GM19351 (cell line): ENCODE measurements around the gene NPIPA3.
A peak's percentile ranks its signal among the peaks of the same experiment; 100 is the strongest.
"Not testable (repeated sequence)": the region's sequence is repeated elsewhere in the genome, so short reads cannot be mapped to it uniquely, and the experiment has no call there.

ENCODE experiments used
- ATAC-seq: cut with Tn5 transposase; IDR thresholded peaks from one replicate; pipeline ENCODE4 v1.9.1; 2021; ENCODE audit warnings: mild to moderate bottlenecking, moderate library complexity; ENCODE audit not compliant: unreplicated experiment

The NPIPA3 gene

DNA sequence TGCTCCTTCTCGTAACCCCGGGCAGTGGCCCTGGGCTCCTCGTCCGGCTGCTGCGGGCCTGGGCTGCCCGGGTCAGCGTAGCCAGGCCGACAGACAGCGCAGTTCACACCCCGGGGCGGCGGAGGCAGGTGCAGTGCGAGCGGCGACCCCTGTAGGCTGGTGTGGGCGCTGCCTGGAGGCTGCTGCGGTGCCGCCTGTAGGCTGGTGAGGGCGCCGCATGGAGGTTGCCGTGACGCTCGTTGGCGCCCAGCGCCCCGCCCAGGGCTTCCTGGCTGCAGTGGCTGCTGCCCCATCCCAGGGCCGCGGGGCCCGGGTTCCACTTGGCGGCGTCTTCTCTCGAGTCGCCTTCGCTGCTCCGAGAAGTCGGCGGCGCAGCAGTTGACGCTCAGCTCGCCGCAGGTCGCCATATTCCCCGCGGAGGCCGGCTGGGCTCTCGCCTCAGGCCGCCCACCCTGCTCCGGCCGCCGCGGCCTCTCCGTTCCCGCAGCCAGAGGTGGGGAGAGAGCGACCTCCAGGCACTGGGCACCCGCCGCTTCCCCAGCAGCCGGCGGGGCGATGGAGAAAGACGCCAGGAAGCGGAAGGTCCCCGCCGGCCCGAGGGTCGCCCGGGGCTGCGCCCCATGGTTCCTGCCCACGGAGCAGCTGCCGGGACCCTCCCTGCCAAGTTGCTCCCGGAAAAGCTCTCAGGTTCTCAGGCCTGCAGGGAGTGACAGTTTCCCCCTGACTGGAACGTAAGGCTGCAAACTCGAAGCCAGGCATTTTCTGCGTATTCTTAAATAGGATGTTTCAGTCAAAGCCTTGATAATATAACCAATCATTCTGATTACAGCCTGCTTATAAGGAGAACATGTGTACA lies 39.3 kb downstream of the NPIPA3 start, which contains the start of gene NPIPA2:
Gene NPIPA2, plus strand, starts transcription at position 261 of the 856 bp plus-strand sequence. CDS start 5,533 bp downstream, outside the sequence.
- ATAC-seq, result peak; percentile 95

DNA sequence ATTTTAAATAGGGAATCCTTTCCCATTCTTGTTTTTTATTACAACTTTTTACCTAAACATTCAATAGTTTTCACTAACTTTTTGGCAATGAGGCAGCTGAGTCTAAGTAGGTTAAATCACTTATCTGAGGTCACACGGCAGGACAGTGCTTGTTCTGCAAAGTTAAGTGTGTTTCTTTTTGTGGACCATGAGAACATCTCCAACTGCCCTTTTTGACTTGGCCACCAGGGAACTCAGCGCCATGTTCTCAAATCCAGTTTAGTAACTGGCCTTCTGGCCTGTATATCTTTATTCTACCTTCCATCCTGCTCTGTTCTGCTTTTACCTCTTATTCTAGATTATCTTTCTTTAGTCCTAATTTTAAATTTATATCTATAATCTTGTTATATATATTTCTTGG lies 70.4 kb downstream of the NPIPA3 start:
- not testable (repeated sequence) for ATAC-seq

DNA sequence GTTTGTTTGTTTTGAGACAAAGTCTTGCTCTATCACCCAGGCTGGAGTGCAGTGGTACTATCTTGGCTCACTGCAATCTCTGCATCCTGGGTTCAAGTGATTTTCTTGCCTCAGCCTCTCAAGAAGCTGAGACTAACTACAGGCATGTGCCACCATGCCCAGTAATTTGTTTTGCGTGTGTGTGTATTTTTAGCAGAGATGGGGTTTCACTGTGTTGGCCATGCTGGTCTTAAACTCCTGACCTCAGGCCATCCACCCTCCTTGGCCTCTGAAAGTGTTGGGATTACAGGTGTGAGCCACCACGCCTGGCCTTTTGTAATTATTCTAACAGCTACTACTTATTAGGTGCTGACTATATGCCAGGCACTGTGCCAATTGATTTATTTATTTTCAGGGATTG lies 72.4 kb downstream of the NPIPA3 start:
- ATAC-seq, result not testable (repeated sequence)
